Retina (tissue), 1 donor: ENCODE results near the gene ASB13.
A peak's percentile ranks its signal among the peaks of the same experiment; 100 is the strongest.

Experiments used
- DNase-seq: peaks from one replicate; pipeline ENCODE4 v3.0.0-alpha.2; 2016

Gene ASB13

DNA sequence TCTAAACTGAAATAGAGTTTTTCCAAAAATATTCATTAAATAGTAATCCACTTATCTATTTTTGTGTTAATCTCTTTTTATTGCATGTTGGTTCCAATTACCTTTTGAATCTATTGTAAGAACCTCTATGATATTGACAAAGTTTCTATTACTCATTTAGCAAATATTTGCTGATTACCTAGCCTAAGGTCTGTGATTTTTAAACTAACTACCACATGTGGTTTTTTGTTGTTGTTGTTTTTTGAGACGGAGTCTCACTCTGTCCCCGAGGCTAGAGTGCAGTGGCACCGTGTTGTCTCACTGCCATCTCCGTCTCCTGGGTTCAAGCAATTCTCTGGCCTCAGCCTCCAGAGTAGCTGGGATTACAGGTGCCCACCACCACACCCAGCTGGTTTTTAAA, 2.0 kb upstream of the ASB13 start:
- no peak for DNase-seq

DNA sequence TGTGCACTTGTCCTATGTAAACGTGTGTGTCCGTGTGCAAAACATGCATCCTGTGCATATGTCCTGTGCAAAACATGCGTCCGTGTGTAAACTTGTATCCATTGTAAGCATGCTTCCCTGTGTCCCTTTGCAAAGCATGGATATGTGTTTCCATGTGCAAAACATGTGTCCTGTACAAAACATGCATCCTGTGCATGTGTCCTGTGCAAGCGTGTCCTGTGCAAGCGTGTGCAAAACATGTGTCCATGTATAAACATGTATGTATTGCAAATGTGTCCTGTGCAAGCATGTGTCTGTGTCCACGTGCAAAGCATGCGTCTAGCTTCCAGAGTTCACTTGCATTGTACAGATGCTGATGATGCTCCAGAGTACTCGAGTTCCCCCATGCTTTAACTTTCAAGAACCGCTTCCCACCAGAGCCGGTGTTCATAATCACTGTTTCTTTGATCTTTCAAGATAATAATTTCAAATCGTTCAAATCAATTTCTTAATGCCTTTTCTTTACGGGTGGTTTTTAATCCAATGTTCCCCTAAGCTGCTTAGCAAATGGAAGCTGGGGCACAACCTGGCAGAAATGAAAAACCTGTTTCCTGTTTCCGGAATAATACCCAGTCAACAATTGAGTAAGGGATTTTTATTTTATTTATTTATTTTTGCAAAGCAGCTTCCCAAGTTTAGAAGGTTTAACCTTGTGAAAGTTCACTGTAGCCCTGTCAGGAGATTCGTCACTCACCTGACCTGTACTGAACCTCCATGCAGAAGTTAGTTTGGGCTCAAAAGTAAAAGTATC, 641 bp upstream of the ASB13 start:
- no peak for DNase-seq

DNA sequence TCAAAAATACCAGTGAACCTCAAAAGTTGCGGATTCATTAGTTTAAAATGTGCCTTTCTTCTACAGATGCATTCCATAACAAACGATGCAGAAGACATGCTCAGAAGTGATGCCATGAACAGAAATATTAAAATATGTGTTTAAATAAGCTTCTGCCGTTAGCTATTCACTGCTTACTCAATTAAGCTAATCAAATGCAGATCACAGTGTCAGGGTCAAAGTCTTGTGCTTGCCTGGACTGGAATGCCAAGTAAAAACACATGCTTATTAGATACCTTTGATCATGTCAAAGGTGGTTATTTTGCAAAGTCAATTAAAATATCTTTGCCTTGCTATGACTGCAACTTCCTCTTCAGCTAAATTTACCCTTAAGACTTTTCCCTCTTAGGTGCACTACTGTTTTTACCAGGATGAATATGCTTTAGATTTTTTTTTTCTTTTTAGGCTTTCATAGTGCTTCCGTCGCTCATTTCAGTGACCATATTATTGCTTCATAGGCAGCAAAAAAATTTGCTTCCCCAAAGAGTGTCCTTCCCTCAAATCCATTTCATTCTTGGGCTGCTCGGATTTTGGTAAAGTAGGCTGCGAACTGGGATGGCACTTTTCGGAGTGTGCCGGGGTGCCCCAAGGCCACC, 905 bp downstream of the ASB13 start:
- no peak for DNase-seq

DNA sequence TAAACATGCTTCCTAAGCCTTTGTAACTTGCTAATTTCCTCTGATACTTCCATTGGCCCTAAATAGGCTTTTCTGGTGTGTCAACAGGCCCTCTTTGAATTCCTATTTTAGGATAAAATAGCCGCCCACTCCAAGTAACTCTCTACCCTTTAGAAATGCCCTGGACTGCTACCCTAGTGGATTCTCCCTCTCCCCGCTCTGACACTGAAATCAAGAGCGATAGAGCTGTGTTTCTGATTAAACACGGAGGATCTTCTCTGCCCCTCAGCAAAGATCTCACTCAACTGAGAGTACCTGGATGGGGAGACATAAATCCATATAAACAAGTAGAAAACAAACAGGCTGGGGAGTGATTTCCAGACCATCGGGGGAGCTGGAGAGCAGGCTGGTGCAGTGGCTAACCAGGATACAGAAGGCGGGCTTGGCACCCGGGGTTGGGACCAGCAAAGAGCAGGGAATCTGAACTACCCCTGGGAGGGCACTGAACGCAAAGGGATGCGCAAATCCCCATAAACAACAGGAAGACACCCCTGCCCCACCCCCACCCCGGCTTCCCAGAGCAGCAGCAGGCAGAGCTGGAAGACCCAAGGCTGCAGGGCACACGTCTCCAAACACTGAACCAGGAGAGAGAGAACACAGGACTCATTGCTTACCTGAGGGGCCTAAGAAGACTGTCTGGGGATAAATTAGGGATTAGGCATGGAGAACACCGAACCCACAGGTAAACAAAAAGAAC, 2.5 kb downstream of the ASB13 start:
- DNase-seq, result no peak

GRCh38 chr10:5662708-5663579, 3.5 kb downstream of the ASB13 start:
- DNase-seq, result no peak

- no peak for DNase-seq
Measured at GRCh38 chr10:5661043-5661442, 5.4 kb downstream of the ASB13 start.

- no peak for DNase-seq
Measured at GRCh38 chr10:5659702-5660528, 6.5 kb downstream of the ASB13 start.

- DNase-seq, result peak; percentile 58
Measured at GRCh38 chr10:5658871-5659618, 7.3 kb downstream of the ASB13 start.

DNA sequence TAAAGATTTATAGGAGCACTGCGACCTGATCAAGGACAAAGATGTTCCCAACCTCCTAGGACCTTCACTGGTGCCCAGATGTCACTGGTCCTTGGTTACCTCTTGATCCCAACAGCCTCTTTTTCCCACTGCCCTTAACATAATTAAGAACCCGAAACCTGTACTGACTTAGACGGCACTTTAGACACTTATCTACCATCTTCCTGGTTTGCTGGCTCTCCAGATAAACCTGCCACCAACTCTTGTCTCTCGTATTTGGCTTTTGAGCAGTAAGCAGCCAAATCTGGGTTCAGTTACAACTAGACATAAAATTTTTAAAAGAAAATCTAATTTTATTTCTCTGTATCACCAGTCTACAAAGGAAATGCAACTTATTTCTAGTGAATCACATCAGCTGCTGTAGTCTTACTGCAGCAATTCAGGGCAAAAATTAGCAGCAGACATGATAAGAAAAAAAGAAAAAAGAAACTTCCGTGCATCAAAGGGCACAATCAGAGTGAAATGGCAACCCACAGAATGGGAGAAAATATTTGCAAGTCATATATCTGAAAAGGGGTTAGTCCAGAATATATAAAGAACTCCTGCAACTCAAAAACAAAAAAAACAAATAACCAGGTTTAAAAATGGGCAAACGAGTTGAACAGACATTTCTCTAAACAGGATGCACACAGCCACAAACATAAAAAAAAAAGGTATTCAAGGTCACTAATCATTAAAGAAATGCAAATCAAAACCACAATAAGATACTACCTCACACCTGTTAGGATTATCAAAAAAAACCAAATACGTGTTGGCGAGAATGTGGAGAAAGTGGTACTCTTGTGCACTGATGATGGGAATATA, 9.4 kb downstream of the ASB13 start:
- DNase-seq, result no peak

DNA sequence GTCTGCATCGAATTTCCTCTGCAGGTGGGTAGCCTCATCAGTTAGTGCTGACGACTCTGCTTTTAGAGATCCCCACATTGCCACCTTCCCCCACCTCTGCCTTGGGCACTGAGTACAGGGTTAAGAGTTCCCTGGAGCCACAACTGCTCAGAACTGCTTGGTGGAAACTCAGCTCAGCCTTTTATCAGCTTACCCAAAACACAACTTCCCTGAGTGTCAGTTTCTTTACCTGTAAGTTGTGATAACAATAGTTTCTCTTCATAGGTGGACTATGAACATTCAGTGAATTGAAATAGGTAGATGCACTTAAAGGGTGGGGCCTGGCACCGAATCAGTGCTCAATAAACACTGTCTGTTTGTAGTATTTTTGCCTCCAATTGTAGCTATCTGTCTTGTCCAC, 11.3 kb downstream of the ASB13 start:
- no peak for DNase-seq

DNA sequence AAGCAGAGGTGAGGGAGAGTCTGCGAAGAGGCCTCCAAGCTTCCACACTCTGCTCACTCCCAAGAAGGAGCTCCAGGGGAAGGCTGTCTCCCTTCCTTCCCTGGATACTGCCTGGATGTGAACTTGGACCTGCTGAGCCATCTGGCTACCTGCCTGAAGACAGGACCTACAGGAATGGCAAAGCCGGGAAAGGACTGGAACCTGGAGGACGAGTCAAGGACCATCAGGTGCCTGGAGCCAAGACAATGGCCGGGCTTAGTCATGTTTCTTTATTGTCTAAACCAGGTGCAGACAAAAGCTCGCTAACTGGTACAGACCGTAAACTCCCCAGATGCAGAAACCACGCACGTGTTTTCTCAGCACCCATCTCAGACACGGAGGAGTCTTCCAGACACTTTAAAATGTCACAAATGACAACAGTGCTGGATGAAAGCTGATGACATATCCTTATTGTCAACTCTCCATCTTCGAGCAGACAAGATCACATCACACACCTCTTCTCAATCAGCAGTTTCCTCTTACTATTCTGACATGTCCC, 12.1 kb downstream of the ASB13 start:
- DNase-seq, result no peak

DNA sequence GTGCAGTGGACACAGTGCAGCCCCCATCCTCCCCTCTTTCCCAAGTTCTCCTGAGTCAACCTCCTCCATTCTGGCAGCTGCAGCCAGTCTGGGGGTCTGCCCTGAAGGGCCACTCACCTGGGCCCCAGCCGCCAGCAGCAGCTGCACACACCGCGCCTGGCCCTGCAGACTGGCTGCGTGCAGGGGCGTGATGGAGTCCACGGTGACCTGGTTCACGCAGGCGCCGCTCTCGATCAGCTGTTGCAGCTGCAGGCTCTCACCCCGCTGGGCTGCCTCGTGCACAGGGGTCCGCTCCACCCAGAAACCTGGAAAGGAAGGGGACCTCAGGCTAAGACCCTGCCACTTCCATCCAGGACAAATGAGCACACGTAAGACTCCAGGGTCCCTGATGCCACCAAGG, 13.6 kb downstream of the ASB13 start:
- DNase-seq, result no peak

DNA sequence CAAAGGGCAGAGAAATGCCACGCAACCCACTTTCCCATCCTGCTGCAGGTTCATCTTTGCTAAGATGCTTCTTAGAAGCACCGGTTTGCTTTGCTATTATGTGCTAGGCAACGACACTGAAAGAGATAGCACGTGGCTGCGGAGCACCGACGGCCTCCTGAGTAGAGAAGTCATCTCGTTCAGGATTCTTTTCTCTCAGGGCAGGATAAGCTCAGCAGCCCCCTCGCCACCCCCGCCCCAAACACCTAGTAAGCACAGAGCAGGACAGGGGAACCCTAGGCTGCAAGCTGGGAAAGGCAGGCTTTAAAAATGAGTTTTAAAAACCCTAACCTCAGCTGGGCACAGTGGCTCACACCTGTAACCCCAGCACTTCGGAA, 15.0 kb downstream of the ASB13 start:
- no peak for DNase-seq

GRCh38 chr10:5650664-5651387, 15.6 kb downstream of the ASB13 start:
- DNase-seq, result no peak

DNA sequence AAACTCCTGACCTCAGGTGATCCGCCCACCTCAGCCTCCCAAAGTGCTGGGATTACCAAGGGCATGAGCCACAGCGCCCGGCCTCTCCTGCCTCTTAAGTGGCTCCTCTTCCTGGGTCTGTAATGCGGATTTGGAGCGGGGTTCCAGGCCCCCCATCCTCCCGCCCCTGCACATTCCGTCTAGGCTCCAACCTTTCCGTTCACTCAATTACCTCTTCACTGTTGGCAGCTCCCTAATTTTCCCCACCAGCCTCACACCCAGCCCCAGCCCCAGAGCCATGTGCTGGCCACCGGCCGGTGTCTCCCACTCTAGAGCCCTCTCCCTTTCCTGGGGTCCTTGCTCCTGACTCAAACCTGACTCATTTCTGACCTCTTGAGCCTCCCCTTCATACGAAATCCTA, 16.6 kb downstream of the ASB13 start:
- DNase-seq, result no peak

- no peak for DNase-seq
Measured at GRCh38 chr10:5648494-5649457, 17.6 kb downstream of the ASB13 start.

DNA sequence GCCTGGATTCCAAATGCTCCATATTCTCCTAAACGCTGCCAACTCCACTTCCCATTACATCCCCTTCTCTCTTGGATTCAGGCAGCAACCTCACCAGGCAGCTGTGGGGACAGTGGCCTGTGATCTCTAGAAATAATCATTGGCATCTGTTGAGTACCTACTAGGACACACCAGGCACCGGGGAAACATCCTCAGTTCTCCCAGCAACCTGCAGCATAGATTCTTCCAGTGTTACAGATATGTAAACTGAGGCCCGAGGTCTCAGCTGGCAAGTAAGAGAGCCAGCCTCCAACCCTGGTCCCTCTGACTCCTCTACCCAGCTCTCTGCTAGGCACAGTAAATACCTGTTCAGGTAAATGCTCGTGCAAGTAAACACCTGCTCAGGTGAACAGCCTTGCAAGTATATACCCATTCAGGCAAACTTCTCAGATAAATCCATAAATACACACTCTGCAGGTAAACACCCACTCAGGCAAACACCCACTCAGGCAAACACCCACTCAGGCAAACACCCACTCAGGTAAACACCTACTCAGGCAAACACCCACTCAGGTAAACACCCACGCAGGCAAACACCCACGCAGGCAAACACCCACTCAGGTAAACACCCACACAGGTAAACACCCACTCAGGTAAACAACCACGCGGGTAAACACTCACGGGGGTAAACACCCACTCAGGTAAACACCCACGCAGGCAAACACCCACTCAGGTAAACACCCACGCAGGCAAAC, 18.7 kb downstream of the ASB13 start:
- DNase-seq, result no peak
